GM21526 (cell line): ENCODE measurements around the gene SLC25A43.
A peak's percentile ranks its signal among the peaks of the same experiment; 100 is the strongest.
"Not testable (repeated sequence)": the region's sequence is repeated elsewhere in the genome, so short reads cannot be mapped to it uniquely, and the experiment has no call there.

ENCODE experiments used
- ATAC-seq: cut with Tn5 transposase; IDR thresholded peaks from one replicate; pipeline ENCODE4 v1.9.1; 2021; ENCODE audit warnings: moderate library complexity; ENCODE audit not compliant: unreplicated experiment, low FRiP score

SLC25A43 gene

DNA sequence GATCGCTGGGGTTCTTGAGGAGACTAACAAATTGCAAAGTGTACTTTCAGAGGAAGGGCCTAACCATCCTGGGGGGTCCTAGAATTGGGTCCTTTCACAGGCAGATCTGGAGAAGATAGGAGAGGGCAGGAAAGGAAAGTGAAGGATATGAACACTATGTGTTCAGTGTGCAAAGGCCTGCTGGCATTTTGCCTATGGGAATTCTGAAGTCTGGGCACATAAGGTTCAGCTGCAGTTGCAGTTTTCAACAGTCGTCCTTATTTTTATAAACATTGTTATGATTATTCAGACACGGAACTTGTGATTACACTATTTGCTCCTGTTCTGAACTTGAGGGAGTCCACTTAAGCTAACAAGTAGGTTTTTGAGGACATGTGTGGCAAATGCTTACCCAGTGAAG lies 67.8 kb downstream of the SLC25A43 start:
- no peak for ATAC-seq

DNA sequence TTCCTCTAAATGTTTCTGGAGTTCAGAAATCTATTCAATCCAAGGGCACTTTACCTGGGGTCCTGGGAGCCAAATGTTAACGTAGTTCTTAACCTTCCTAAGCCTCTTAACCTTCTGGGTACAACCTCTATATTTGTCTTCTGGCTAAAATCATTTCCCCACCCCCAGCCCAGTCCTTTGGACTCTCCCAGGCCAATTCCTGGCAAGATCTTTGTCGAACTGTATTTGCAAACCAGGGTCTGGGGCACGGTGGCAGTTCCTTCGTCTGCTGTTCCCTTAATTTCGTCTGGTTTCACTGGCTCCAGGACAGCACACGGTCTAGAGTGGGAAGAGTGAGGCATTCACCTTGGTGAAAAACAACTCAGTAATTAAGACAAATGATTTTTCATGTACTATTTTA lies 68.3 kb downstream of the SLC25A43 start:
- ATAC-seq: no peak

DNA sequence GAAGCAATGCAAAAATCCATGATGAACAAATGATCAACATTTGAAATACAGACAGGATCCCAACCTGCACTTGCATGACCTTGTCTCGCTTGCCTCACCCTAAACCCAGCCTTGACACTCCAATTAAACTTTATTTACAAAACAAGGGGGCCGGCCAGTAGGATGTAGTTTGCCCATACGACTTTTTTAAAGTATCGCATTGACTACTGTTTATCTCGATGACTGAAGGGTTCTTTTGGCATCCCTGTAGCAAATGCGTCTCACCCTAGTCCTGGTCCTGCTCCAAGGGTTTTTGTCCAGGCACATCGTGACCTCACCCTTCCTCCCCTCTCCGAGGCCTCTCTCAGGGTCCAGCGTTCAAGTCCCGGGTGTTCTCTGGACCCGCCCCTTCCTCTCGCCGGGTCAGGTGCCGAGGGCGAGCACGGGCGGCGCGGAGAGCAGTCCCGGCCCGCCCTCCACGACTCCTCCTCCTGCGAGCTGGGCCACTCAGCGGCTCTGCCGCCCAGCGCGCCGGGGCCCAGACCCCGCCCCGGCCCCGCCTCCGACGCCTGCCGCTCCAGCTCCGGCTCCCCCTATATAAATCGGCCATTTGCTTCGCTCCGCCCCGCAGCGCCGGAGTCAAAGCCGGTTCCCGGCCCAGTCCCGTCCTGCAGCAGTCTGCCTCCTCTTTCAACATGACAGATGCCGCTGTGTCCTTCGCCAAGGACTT lies 68.9 kb downstream of the SLC25A43 start, which contains the start of gene SLC25A5:
Gene SLC25A5 (plus strand): TSS at position 603 of the 709 bp plus-strand sequence. CDS start 72 bp downstream, at position 675.
- peak; percentile 82 for ATAC-seq

DNA sequence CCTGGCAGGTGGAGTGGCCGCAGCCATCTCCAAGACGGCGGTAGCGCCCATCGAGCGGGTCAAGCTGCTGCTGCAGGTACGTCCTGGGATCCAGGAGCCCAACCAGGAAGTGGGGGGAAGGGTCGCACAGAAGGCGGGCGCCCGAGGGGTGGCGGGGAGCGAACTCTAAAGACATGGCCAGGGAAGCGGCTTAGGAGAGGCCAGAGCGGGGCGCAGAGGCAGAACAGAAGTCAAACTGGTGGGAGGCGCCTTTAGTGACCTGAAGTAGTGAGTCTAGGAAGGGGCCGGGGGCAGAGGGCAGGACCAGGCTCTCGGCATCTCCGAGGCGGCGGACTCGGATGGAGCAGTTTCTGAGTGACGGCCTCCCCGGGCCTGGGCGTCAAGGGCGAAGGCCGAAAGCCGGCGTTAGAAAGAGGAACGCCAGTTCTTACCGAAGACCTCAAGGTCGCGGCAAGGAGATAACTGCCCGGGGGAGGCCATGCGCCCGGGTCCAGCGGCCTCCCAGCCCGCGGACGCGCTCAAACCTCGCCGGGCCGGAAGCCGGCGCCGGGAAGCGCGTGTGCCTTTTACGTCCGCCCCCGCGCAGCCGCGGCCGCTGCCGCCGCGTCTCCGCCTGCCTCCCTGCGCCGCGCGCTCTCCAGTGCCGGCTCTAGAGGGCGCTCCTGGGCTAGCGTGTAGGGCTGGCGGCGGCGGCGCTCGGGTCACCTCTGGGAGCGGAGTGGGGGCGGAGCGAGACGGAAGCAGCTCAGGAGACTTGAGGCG lies 69.6 kb downstream of the SLC25A43 start:
- peak; percentile 65 for ATAC-seq

DNA sequence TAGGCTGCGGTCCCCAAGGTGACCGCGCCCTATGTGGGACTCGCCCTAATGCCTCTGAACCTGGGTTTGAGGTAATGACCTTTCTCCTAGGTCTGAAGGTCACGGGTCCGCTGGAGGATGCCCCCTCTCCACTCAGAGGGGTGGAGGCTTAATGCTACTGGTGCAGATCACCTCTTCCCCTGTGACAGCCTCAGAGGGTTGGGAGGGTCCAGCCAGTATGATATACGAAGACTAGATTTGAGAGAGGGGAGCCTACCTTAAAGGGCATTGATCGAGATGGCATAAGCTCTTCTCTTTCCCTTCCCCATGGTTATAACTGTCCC lies 70.1 kb downstream of the SLC25A43 start:
- no peak for ATAC-seq

DNA sequence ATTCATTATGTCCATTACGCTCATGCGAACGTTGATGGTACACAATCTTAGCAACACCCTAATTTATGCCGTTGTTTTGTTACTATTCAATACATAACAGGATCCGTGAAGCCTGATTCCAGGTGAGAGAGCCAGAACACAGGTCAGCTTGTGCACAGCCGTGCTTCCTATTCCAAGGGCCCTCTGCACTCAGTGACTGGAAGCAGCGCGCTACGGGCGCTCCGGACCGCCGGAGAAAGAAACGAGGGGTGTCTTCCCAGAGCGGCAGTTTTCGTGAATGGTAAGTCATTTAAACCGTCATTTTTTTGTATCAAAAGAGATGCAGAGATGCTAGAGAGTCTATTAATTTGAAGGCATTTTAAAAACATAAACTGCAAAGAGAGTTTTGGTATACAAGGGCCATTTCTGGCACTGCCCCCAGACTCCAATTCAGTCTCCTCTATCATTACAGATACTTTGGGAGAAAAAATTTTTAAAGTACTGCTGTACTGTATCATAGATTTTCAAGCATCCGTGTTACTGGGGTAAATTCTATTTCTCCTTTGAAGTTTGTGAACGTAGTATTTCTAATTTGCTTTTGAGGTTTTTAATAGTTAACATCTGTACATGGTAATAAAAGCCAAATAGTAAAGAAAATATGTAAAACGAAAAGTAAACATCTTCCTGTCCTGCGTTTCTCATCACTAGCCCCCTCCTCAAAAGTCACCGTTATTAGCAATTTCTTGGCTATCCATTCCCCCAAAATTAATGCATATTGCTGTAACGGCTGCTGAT lies 75.7 kb downstream of the SLC25A43 start:
- no peak for ATAC-seq

DNA sequence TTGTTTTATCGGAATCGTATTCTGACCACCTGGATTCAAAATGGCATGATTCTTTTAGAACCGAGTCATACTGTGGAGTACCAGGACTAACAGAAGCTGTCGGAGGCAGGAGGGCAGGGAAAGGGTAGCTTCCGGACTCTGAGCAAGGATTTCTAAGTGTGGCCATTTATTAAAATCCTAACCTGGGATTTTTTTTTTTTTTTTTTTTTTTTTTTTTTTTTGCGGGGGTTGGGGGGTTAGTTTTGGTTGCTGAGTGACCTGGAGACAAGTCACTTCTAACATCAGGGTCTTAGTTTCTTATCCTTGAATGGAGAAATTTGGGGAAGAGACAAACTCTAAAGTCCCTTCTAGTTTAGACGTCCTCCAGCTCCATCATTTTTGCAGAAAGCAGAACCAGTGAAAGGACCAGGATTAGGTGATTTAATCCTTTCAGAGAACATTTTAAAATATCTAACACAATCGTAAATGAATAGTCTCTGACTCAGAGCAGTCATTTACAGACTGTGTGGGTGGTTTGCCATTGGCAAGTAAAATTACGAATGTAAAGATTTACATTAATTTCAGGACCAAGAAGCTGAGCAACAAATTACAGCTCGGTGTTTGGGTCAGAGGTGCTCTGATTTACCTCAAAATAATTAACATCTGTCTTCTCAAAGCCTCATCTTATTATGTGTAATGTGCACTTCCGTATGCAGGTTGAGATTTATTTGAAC lies 76.4 kb downstream of the SLC25A43 start:
- ATAC-seq: no peak

DNA sequence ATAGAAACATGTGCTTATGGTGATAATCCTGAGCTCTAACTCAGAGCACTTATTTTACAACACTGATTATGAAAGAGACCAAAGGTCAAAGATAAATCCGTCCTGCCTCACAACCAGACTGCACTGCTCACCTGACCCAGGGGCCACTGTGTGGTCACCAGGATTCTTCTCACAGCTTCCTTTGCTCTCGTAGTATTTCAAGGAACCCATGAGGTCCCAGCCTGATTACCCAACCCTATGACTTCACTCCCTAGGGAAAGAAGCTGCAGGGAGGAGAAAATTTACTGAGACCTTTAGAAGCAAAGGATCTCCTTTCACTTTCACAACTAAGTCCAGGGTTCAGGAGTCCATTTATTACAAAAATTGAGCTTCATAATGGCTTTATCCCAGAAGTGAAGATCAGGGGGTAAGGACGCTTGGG lies 78.7 kb downstream of the SLC25A43 start:
- ATAC-seq: no peak

DNA sequence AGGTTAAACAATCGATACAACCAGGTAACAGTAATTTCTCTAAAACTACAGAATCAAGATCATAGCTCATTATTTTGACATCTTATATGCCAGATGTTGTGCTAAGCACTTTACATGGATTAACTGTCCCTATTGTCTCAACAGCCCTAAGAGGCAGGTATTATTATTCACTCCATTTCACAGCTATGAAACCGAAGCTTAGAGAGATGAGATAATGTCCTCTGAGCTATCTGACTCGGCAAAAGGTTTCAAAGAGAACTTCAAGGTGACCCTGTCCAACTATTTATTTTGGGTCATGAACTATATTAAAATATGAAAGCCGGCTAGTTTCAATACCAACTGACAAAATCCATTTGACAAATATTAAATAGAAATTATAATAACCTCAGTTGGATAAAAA lies 79.4 kb downstream of the SLC25A43 start:
- ATAC-seq: no peak

DNA sequence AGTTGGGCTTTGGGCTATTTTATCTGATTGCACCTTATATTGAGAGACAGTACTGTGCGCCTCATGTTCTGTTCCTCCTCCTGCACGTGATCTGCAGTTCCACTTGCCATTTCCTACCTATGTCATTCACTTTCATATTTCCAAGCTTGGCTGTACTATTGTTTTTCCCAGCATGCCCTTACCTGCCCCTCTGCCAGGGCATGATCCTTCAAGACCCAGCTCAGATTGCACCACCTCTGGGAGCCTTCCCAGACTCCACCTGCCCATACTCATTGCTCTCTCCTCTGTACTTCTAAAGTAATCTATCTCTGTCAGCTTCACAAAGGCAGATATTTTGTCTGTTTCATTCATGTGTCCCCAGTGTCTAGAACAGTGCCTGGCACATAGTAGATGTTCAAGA lies 80.7 kb downstream of the SLC25A43 start:
- ATAC-seq: no peak

DNA sequence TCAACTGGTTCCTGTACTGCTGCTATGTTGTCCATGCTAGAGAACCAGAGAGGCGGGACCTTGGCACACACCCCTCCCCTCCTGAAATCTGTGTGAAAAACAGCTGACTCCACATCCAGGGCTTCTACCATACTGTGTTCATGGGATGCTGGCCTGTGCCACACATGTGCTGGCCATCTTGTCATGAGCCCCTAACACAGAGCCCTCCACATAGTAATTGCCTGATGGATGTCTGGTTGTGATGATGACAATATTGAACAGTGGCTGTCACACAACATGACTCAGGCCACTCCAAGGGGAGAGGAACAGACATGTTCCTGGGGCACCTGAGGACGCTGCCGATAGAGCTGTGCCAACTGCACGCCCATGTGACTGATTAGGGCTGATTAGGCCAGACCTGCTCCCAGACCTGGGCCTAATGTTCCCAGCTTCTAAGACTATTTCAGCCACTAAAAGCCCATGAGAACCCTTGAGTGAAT lies 82.2 kb downstream of the SLC25A43 start:
- ATAC-seq: no peak

DNA sequence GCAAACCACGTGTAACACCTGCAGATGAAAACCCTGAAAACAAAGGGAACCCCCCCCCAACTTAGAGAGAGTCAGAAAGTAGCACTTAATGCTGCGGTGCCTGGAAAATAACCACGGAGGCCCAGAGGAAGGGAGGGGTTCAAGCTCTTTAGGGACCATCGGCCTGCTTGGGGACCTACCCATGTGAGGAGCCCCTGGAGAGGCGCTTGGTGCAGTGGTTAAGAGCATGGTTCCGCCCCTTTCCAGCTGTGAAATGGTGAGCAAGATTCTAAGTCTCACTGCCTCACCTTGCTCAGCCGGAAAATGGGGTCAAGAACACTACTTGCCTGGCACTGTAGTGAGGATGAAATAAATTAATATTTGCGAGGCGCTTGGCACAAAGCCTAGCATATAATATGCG lies 82.9 kb downstream of the SLC25A43 start:
- ATAC-seq: no peak

DNA sequence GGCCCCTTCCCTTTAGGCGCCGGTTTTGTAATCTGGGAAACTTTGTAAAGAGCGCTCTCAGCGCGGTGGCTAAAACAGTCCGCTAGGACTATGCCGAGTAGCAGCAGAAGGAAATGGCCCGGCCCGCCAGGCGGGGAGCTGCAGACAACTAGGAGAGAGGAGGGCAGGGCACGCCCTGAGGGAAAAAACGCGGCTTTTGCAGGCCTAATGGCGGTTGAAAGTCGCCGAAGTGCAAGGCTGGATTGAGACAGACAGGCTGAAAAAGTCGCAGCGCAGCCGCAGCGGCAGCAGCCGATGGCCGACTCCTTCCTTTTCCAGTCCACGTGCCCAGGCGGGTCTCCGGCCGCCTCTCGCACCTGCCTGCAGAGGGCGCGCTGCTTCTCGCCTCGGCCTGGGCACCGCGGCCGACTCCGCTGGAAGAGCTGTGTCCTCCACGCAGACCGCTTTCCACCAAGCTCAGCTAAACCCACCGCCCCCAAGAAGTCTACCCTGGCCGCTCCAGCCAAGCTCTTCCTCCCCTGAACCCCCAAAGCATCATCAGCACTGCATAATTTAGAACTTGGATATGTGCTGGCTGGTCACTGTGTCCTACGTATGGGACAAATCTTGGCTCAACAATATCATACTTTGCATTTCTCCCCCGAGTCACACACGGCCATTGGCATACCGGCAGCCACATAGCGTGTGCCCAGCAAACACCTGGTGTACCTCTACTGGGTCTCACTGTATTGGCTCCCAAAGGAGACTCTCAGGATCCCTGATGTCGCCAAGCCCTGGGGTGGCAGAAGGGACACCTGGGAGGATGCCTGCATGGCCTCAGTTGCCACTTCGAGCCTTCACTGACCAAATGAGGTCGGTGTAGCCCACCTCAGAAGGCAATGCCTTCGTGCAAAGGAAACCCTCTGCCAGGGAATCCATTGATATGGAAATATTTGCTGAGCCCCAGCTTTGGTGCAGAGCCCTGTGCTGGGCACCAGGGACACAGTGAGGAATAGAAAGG lies 83.6 kb downstream of the SLC25A43 start:
- peak; percentile 55 for ATAC-seq

DNA sequence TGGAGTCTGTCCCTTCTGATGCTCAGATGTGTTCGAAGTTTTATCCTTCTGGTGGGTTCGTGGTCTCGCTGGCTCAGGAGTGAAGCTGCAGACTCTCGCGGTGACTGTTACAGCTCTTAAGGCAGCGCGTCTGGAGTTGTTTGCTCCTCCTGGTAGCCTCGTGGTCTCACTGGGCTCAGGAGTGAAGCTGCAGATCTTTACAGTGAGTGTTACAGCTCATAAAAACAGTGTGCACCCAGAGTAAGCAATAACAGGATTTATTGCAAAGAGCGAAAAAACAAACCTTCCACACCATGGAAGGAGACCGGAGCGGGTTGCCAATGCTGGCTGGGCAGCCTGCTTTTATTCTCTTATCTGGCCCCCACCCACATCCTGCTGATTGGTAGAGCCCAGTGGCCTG lies 87.6 kb downstream of the SLC25A43 start:
- ATAC-seq: no peak

DNA sequence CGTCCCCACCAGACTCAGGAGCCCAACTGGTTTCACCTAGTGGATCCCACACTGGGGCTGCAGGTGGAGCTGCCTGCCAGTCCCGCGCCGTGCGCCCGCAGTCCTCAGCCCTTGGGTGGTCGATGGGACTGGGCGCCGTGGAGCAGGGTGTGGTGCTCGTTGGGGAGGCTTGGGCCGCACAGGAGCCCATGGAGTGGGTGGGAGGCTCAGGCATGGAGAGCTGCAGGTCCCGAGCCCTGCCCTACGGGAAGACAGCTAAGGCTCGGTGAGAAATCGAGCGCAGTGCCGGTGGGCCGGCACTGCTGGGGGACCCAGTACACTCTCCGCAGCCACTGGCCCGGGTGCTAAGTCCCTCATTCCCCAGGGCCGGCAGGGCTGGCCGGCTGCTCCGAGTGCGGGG lies 88.6 kb downstream of the SLC25A43 start:
- not testable (repeated sequence) for ATAC-seq

DNA sequence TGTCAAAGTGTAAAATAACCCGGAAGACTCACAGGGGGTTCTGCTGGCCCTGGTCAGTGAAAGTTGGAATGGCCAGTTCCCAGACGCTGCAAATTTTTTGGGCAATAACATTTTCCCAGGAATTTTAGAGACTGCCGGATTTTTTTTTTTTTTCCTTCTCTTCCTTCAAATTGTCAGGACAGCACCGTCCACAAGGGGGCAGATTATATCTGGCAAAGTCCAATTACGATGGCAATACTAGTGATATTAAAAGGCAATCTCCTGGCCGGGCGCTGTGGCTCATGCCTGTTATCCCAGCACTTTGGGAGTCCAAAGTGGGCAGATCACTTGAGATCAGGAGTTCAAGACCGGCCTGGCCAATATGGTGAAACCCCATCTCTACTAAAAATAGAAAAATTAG lies 89.6 kb downstream of the SLC25A43 start:
- no peak for ATAC-seq

DNA sequence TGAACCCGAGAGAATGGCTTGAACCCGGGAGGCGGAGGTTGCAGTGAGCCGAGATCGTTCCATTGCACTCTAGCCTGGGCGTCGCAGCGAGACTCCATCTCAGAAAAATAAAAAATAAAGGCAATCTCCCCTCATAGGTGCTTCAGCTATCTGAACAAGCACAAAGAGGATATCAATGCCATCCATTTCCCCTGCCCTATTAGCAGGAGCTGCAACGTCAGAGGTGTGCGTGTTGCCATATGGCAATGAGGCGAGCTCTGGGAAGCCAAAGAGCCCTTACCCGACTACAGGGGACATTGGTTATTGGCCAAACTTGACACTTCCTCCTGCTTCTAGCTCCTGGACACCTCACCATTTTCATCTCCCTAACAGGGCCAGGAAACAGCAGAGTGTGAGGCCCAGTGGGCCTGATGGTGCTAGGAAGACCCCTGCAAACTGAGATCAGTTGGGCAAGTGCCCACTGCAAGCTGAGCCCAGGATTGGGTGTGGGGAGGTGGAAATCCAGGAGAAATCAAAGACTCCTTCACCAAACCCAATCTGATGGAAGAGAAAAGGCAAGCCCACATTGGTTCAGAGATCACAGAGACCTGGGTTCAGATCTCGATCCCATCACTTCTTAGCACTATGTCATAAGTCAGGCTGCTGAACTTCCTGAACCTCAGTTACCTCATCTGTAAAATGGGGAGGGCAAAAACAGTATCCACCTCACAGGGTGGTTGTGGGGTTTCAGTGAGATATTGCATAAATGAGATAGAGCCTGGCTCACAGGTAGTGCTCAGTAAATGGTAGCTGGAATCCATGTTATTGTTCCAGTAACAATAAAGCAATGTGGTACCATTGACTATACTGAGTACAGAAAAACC lies 90.3 kb downstream of the SLC25A43 start:
- ATAC-seq: no peak

DNA sequence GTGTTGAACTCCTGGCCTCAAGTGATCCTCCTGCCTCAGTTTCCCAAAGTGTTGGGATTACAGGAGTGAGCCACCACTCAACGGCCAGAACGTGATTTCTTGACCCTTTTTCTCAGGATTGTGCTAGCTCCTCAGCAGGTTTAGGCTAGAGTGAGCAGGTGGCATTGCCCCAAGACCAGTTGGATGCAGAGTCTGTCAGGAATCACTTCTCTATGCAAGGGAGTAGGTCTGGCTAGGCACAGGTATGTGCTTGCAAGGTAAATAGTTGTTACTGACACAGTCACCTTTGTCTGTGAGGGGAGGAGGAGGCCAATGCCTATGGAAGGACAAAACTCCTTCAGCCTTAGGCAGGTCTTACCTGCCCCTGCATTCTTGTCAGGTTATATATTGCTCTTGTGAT lies 93.3 kb downstream of the SLC25A43 start:
- ATAC-seq: no peak
